Subcutaneous adipose tissue (tissue), 4 donors: Measurements from ENCODE around the gene NNAT. TPM values are rescaled to one million over a fixed set of nuclear protein-coding genes. Genes with fewer than 3 reads are reported as not detected.

Source experiments
- CTCF ChIP-seq: fragments of 450-650 bp; IDR thresholded peaks from one replicate; pipeline ENCODE4 v1.5.1; 2016; ENCODE audit warnings: low read depth, mild to moderate bottlenecking, control low read depth, antibody characterized with exemption, moderate library complexity
- total RNA-seq, 4 donors: library from RNA; depleted of rRNA; stranded (reverse); fragments of >200 nt; gene quantifications; one replicate each; pipeline ENCODE4 v1.1.0, GENCODE V29; 2016

NNAT gene
- total RNA-seq, 4 donors from 2014 or later: 11.0 to 44.3 (median 18.2) TPM

GRCh38 chr20:37564388-37565133 is 43.5 kb downstream of the NNAT start:
- no peak for TF ChIP-seq CTCF

GRCh38 chr20:37565134-37565811 is 44.2 kb downstream of the NNAT start:
- TF ChIP-seq CTCF: no peak

GRCh38 chr20:37566590-37567330 is 45.7 kb downstream of the NNAT start:
- TF ChIP-seq CTCF: no peak

- no peak for TF ChIP-seq CTCF
Measured at GRCh38 chr20:37567331-37567665, 46.2 kb downstream of the NNAT start.

- no peak for TF ChIP-seq CTCF
Measured at GRCh38 chr20:37567671-37568588, 46.9 kb downstream of the NNAT start.

GRCh38 chr20:37570419-37570818 is 49.4 kb downstream of the NNAT start:
- no peak for TF ChIP-seq CTCF
